ENCODE results near the gene WDR38. TPM values are rescaled to one million over a fixed set of nuclear protein-coding genes. Genes with fewer than 3 reads are reported as not detected.

The WDR38 gene
- polyA plus RNA-seq, 1 donor (not counting 4 experiments of a cell fraction or from before 2014, with no cell fraction given) = not detected

DNA sequence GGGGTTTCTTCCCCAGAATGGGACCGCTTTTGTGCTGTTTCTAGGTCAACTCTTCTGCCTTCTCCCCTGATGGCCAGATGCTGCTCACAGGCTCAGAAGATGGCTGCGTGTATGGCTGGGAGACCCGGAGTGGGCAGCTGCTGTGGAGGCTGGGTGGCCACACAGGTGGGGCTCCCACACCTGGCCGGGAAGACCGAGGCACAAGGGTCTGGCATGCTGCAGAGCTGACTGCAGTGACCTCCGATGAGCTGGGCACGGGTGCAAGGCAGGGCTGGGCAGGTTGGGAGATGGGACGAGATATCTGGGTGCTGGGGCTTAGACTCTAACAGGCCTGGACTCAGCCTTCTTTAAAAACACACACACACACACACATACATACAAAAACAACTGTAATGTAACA lies 901 bp downstream of the WDR38 start:
- dilution Hi-C loops (cut with MboI; ENCODE audit: extremely low pct_ligation_motif_present, low sequenced_read_pairs) = no loop called here
- Histone ChIP-seq H3K27ac (ENCODE audit: control insufficient read depth, insufficient read depth, low read length) (no peak overlapping the region), H2AFZ (ENCODE audit: control insufficient read depth, low read length) (no peak overlapping the region), H3K4me2 (ENCODE audit: control insufficient read depth, extremely low read depth, insufficient read depth, low read depth, low read length) (no peak overlapping the region), H3K27me3 (ENCODE audit: control insufficient read depth, extremely low read depth, insufficient read depth, low read length) (no peaks in the 10 kb centered on the region), H3K9ac (ENCODE audit: control insufficient read depth, extremely low read depth, insufficient read depth, low read length) (no peak overlapping the region), H3K36me3 (ENCODE audit: control insufficient read depth in 2 of 2, extremely low read depth in 1 of 2, insufficient read depth in 2 of 2, low read length in 2 of 2) (peaks cover 21 to 26% of the 10 kb centered on the region in 2 experiments), H3K4me1 (ENCODE audit: control insufficient read depth, extremely low read depth, insufficient read depth, low read length) (peaks cover 16% of the 10 kb centered on the region), H3K9me1 (ENCODE audit: control insufficient read depth, extremely low read depth, insufficient read depth, low read length) (no peaks in the 10 kb centered on the region), H3K9me3 (ENCODE audit: control insufficient read depth, low read depth, low read length) (no peaks in the 10 kb centered on the region), H3K4me3 (ENCODE audit: control insufficient read depth in 2 of 3, extremely low read depth in 1 of 3, insufficient read depth in 2 of 3, low read depth in 1 of 3, low read length in 3 of 3) (no peak overlapping the region), H4K20me1 (ENCODE audit: control insufficient read depth, extremely low read depth, insufficient read depth, low read length) (peaks cover 36% of the 10 kb centered on the region), H3K79me2 (ENCODE audit: control insufficient read depth, insufficient read depth, low read length) (peaks cover 12% of the 10 kb centered on the region)
- FAIRE-seq (no peak), DNase-seq (ENCODE audit: low read depth, low spot score) (no peak)
- TF ChIP-seq EZH2 (IDR thresholded peaks at IDR 0.05; ENCODE audit: low read length) = no peak

DNA sequence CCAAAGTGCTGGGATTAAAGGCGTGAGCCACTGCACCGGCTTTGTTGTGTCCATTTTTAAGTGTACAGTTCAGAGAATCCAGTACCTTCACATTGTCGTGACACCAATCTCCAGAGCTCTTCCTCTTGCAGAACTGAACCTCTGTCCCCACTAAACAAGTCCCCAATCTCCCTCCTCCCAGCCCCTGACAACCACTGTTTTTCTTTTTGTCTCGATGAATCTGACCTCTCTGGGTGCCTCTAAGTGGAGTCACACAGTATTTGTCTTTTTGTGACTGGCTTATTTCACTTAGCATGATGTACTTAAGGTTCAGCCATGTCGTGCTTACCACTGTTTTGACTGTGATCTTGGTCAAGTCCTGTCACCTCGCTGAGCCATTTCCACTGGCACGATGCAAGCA lies 1.6 kb downstream of the WDR38 start:
- Histone ChIP-seq H3K27ac (ENCODE audit: control insufficient read depth, insufficient read depth, low read length) (no peak overlapping the region), H3K9me3 (ENCODE audit: control insufficient read depth, low read depth, low read length) (no peaks in the 10 kb centered on the region), H3K36me3 (ENCODE audit: control insufficient read depth in 2 of 2, extremely low read depth in 1 of 2, insufficient read depth in 2 of 2, low read length in 2 of 2) (peaks cover 27 to 32% of the 10 kb centered on the region in 2 experiments), H3K79me2 (ENCODE audit: control insufficient read depth, insufficient read depth, low read length) (peaks cover 19% of the 10 kb centered on the region), H4K20me1 (ENCODE audit: control insufficient read depth, extremely low read depth, insufficient read depth, low read length) (peaks cover 43% of the 10 kb centered on the region), H3K4me1 (ENCODE audit: control insufficient read depth, extremely low read depth, insufficient read depth, low read length) (peaks cover 22% of the 10 kb centered on the region), H3K9ac (ENCODE audit: control insufficient read depth, extremely low read depth, insufficient read depth, low read length) (no peak overlapping the region), H3K27me3 (ENCODE audit: control insufficient read depth, extremely low read depth, insufficient read depth, low read length) (no peaks in the 10 kb centered on the region), H3K4me3 (ENCODE audit: control insufficient read depth in 2 of 3, extremely low read depth in 1 of 3, insufficient read depth in 2 of 3, low read depth in 1 of 3, low read length in 3 of 3) (no peak overlapping the region), H3K9me1 (ENCODE audit: control insufficient read depth, extremely low read depth, insufficient read depth, low read length) (no peaks in the 10 kb centered on the region), H3K4me2 (ENCODE audit: control insufficient read depth, extremely low read depth, insufficient read depth, low read depth, low read length) (no peak overlapping the region), H2AFZ (ENCODE audit: control insufficient read depth, low read length) (no peak overlapping the region)
- dilution Hi-C loops (cut with MboI; ENCODE audit: extremely low pct_ligation_motif_present, low sequenced_read_pairs) = no loop called here
- DNase-seq (ENCODE audit: low read depth, low spot score) = no peak
- no peak for FAIRE-seq
- TF ChIP-seq, protein P1, sequence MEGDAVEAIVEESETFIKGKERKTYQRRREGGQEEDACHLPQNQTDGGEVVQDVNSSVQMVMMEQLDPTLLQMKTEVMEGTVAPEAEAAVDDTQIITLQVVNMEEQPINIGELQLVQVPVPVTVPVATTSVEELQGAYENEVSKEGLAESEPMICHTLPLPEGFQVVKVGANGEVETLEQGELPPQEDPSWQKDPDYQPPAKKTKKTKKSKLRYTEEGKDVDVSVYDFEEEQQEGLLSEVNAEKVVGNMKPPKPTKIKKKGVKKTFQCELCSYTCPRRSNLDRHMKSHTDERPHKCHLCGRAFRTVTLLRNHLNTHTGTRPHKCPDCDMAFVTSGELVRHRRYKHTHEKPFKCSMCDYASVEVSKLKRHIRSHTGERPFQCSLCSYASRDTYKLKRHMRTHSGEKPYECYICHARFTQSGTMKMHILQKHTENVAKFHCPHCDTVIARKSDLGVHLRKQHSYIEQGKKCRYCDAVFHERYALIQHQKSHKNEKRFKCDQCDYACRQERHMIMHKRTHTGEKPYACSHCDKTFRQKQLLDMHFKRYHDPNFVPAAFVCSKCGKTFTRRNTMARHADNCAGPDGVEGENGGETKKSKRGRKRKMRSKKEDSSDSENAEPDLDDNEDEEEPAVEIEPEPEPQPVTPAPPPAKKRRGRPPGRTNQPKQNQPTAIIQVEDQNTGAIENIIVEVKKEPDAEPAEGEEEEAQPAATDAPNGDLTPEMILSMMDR (optimal IDR thresholded peaks at IDR 0.05 in 1 of 3, IDR thresholded peaks at IDR 0.05 in 1 of 3, conservative IDR thresholded peaks at IDR 0.05 in 1 of 3; ENCODE audit: extremely low read depth in 1 of 3, insufficient read depth in 2 of 3, low read length in 3 of 3) = no peak
- no peak for TF ChIP-seq EZH2 (IDR thresholded peaks at IDR 0.05; ENCODE audit: low read length)

DNA sequence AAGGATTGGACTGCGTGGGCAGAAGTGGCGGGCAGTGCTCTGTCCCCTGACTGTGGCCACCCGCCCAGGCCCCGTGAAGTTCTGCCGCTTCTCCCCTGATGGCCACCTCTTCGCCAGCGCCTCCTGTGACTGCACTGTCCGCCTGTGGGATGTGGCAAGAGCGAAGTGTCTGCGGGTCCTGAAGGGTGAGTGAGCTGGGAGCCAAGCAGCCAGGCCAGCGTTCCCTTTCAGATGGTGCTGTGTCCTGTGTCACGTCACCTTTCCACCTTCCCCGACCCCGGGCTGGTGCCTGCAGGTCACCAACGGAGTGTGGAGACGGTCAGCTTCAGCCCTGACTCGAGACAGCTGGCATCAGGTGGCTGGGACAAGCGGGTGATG lies 2.3 kb downstream of the WDR38 start:
- H3K79me2 ChIP-seq (ENCODE audit: control insufficient read depth, insufficient read depth, low read length) = peaks cover 26% of the 10 kb centered on the region
- H3K9me1 ChIP-seq (ENCODE audit: control insufficient read depth, extremely low read depth, insufficient read depth, low read length) = no peaks in the 10 kb centered on the region
- no peak overlapping the region for H3K27ac ChIP-seq (ENCODE audit: control insufficient read depth, insufficient read depth, low read length)
- H3K4me1 ChIP-seq (ENCODE audit: control insufficient read depth, extremely low read depth, insufficient read depth, low read length) = peaks cover 29% of the 10 kb centered on the region
- DNase-seq (ENCODE audit: low read depth, low spot score) (no peak), FAIRE-seq (no peak)
- H3K27me3 ChIP-seq (ENCODE audit: control insufficient read depth, extremely low read depth, insufficient read depth, low read length) = no peaks in the 10 kb centered on the region
- no peak overlapping the region for H2AFZ ChIP-seq (ENCODE audit: control insufficient read depth, low read length)
- no peaks in the 10 kb centered on the region for H3K9me3 ChIP-seq (ENCODE audit: control insufficient read depth, low read depth, low read length)
- peaks cover 34 to 40% of the 10 kb centered on the region in 2 experiments for H3K36me3 ChIP-seq (ENCODE audit: control insufficient read depth in 2 of 2, extremely low read depth in 1 of 2, insufficient read depth in 2 of 2, low read length in 2 of 2)
- TF ChIP-seq, protein P1 (optimal IDR thresholded peaks at IDR 0.05 in 1 of 3, IDR thresholded peaks at IDR 0.05 in 1 of 3, conservative IDR thresholded peaks at IDR 0.05 in 1 of 3; ENCODE audit: extremely low read depth in 1 of 3, insufficient read depth in 2 of 3, low read length in 3 of 3) = no peak
- TF ChIP-seq EZH2 (IDR thresholded peaks at IDR 0.05; ENCODE audit: low read length) = no peak
- peaks cover 50% of the 10 kb centered on the region for H4K20me1 ChIP-seq (ENCODE audit: control insufficient read depth, extremely low read depth, insufficient read depth, low read length)
- H3K9ac ChIP-seq (ENCODE audit: control insufficient read depth, extremely low read depth, insufficient read depth, low read length) = no peak overlapping the region
- H3K4me2 ChIP-seq (ENCODE audit: control insufficient read depth, extremely low read depth, insufficient read depth, low read depth, low read length) = no peak overlapping the region
- dilution Hi-C loops (cut with MboI; ENCODE audit: extremely low pct_ligation_motif_present, low sequenced_read_pairs) = no loop called here
- no peak overlapping the region for H3K4me3 ChIP-seq (ENCODE audit: control insufficient read depth in 2 of 3, extremely low read depth in 1 of 3, insufficient read depth in 2 of 3, low read depth in 1 of 3, low read length in 3 of 3)

Measured in keratinocyte (primary cell).